ENCODE measurements around the gene RBP4.
"Not testable (repeated sequence)": the region's sequence is repeated elsewhere in the genome, so short reads cannot be mapped to it uniquely, and the experiment has no call there.

Gene RBP4

GRCh38 chr10:93553482-93554315 lies 47.3 kb downstream of the RBP4 start:
- TF ChIP-seq CTCF (IDR thresholded peaks at IDR 0.05) = no peak
- no peak overlapping the region for H3K27ac ChIP-seq

- no peak for TF ChIP-seq ZFX (IDR thresholded peaks at IDR 0.05; ENCODE audit: borderline replicate concordance)
- no peak for TF ChIP-seq CTCF (IDR thresholded peaks at IDR 0.05)
These were observed 48.3 kb downstream of the RBP4 start for GRCh38 chr10:93552780-93553179.

GRCh38 chr10:93550606-93551005 lies 50.4 kb downstream of the RBP4 start:
- H3K27ac ChIP-seq = no peak overlapping the region
- TF ChIP-seq CTCF (IDR thresholded peaks at IDR 0.05) (no peak), ZFX (IDR thresholded peaks at IDR 0.05; ENCODE audit: borderline replicate concordance) (no peak)

More at GRCh38 chr10:93552780-93553179, 48.3 kb downstream of the RBP4 start:
- no peak overlapping the region for H3K27ac ChIP-seq

GRCh38 chr10:93548376-93549071 lies 52.5 kb downstream of the RBP4 start:
- H3K27ac ChIP-seq = no peak overlapping the region
- TF ChIP-seq CTCF (IDR thresholded peaks at IDR 0.05) (no peak), ZFX (IDR thresholded peaks at IDR 0.05; ENCODE audit: borderline replicate concordance) (no peak)

GRCh38 chr10:93547522-93547921 lies 53.5 kb downstream of the RBP4 start:
- TF ChIP-seq ZFX (IDR thresholded peaks at IDR 0.05; ENCODE audit: borderline replicate concordance) = no peak
- TF ChIP-seq CTCF (IDR thresholded peaks at IDR 0.05) = no peak
- H3K27ac ChIP-seq = no peak overlapping the region

GRCh38 chr10:93546995-93547394 lies 54.0 kb downstream of the RBP4 start:
- not testable (repeated sequence) for H3K27ac ChIP-seq

GRCh38 chr10:93542358-93542791 lies 58.7 kb downstream of the RBP4 start:
- no peak for TF ChIP-seq ZFX (IDR thresholded peaks at IDR 0.05; ENCODE audit: borderline replicate concordance)
- TF ChIP-seq CTCF (IDR thresholded peaks at IDR 0.05) = peak; percentile 52
- no peak overlapping the region for H3K27ac ChIP-seq

Measured in 22Rv1 (cell line).